Epithelial cell of esophagus (primary cell): ENCODE results near the gene UBE3B.

Experiments used
- DNase-seq: peaks from one replicate; pipeline ENCODE4 v3.0.0; 2010; ENCODE audit warnings: low read depth
- H3K4me3 ChIP-seq: 2 replicates; pipeline ENCODE4 v1.5.1; 2011; ENCODE audit warnings: mild to moderate bottlenecking, low read length, control low read depth
- CTCF ChIP-seq: IDR thresholded peaks from 2 replicates; pipeline ENCODE4 v1.5.1; 2011; ENCODE audit warnings: low read depth, mild to moderate bottlenecking, low read length, control low read depth, inconsistent platforms; ENCODE audit not compliant: insufficient read depth; ENCODE audit errors: missing control alignments

Gene UBE3B

GRCh38 chr12:109475121-109475520, 2.3 kb upstream of the UBE3B start:
- TF ChIP-seq CTCF: no peak

GRCh38 chr12:109475993-109476806, 1.2 kb upstream of the UBE3B start:
- peak; percentile 35 for DNase-seq
- peak overlapping the region; percentile 98 for H3K4me3 ChIP-seq
- no peak for TF ChIP-seq CTCF

More at GRCh38 chr12:109475121-109475520, 2.3 kb upstream of the UBE3B start:
- no peak overlapping the region for H3K4me3 ChIP-seq
- DNase-seq: no peak

- no peak for DNase-seq
- H3K4me3 ChIP-seq: peak overlapping the region; percentile 98
- no peak for TF ChIP-seq CTCF
Observed at GRCh38 chr12:109476807-109477184, 638 bp upstream of the UBE3B start.

GRCh38 chr12:109477963-109478315, 505 bp downstream of the UBE3B start:
- DNase-seq: no peak
- peak overlapping the region; percentile 98 for H3K4me3 ChIP-seq
- TF ChIP-seq CTCF: no peak

GRCh38 chr12:109479761-109480160, 2.3 kb downstream of the UBE3B start:
- DNase-seq: no peak
- no peak overlapping the region for H3K4me3 ChIP-seq
- TF ChIP-seq CTCF: no peak

- TF ChIP-seq CTCF: no peak
- no peak overlapping the region for H3K4me3 ChIP-seq
- DNase-seq: no peak
Observed at GRCh38 chr12:109480356-109480755, 2.9 kb downstream of the UBE3B start.

GRCh38 chr12:109481863-109482262, 4.4 kb downstream of the UBE3B start:
- no peak for TF ChIP-seq CTCF
- no peak overlapping the region for H3K4me3 ChIP-seq
- no peak for DNase-seq
